AG04449 (cell line): ENCODE measurements around the gene LPAR3.

Experiments
- CTCF ChIA-PET: fragments of 350-600 bp; formaldehyde crosslinking; extraction: SDS; loops from one replicate; lab custom pipeline; 2021; ENCODE audit warnings: antibody characterized with exemption; lab: Yijun Ruan, JAX
- POLR2A ChIA-PET: fragments of 400-600, 350-600 bp; formaldehyde crosslinking; extraction: SDS; loops from one replicate; lab custom pipeline; 2020; ENCODE audit warnings: antibody characterized with exemption, inconsistent platforms; lab: Yijun Ruan, JAX
- DNase-seq: peaks from one replicate; pipeline ENCODE4 v3.0.0-alpha.2; 2010; ENCODE audit warnings: low read depth, low spot score
- H3K4me3 ChIP-seq: 2 replicates; pipeline ENCODE4 v1.5.1; 2011; ENCODE audit warnings: low read depth, mild to moderate bottlenecking, control low read depth, low read length
- TF ChIP-seq, protein P1 (sequence below): IDR thresholded peaks from one replicate; pipeline ENCODE4 v1.5.1; 2011; ENCODE audit warnings: mild to moderate bottlenecking, moderate library complexity, low read length, control low read depth, inconsistent platforms; ENCODE audit not compliant: insufficient read depth; ENCODE audit errors: missing control alignments

LPAR3 gene

GRCh38 chr1:84889437-84889836 lies 3.6 kb downstream of the LPAR3 start:
- CTCF ChIA-PET: interaction anchor here (0.8 kb wide), 1 partner anchor 57 kb away, joined by 3 read pairs; no protein-coding TSS in a partner anchor
- TF ChIP-seq, protein P1, sequence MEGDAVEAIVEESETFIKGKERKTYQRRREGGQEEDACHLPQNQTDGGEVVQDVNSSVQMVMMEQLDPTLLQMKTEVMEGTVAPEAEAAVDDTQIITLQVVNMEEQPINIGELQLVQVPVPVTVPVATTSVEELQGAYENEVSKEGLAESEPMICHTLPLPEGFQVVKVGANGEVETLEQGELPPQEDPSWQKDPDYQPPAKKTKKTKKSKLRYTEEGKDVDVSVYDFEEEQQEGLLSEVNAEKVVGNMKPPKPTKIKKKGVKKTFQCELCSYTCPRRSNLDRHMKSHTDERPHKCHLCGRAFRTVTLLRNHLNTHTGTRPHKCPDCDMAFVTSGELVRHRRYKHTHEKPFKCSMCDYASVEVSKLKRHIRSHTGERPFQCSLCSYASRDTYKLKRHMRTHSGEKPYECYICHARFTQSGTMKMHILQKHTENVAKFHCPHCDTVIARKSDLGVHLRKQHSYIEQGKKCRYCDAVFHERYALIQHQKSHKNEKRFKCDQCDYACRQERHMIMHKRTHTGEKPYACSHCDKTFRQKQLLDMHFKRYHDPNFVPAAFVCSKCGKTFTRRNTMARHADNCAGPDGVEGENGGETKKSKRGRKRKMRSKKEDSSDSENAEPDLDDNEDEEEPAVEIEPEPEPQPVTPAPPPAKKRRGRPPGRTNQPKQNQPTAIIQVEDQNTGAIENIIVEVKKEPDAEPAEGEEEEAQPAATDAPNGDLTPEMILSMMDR: no peak
- DNase-seq: no peak
- no peak overlapping the region for H3K4me3 ChIP-seq
- POLR2A ChIA-PET: no interaction called here

- ChIA-PET POLR2A (no interaction called here), CTCF (interaction anchor here (0.8 kb wide), 1 partner anchor 58 kb away, joined by 3 read pairs; no protein-coding TSS in a partner anchor)
- no peak for DNase-seq
- H3K4me3 ChIP-seq: no peak overlapping the region
- TF ChIP-seq, protein P1: no peak
Observed at GRCh38 chr1:84888753-84889152, 4.3 kb downstream of the LPAR3 start.

DNA sequence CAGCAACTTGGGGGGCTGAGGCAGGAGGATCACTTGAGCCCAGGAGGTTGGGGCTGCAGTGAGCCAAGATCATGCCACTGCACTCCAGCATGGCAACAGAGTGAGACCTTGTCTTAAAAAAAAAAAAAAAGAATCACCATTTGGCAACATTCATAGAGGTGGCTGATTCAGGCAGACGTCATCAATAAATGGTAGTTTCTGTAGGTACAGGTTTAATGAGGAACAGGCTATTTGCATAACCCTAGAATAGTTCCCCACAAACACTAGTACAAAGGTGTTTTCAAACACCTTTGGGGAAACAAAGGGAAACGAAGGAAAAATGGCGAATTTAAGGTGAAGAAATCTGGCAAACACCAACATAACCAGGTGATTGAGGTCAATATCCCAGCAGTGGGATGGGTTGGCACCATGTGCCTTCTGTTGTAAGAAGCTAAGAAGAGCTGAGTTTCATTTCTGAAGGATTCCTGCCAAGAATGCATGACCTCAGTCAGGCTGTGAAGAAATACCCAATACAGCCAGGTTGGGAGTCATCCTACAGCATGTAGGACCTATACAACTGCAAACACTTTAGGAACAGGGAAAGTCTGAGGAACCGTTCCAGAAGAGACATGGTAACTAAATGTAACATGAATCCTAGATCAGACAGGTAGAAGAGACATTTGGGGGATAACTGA lies 5.6 kb downstream of the LPAR3 start:
- no peak overlapping the region for H3K4me3 ChIP-seq
- TF ChIP-seq, protein P1: no peak
- ChIA-PET CTCF (no interaction called here), POLR2A (no interaction called here)
- DNase-seq: peak; percentile 23

DNA sequence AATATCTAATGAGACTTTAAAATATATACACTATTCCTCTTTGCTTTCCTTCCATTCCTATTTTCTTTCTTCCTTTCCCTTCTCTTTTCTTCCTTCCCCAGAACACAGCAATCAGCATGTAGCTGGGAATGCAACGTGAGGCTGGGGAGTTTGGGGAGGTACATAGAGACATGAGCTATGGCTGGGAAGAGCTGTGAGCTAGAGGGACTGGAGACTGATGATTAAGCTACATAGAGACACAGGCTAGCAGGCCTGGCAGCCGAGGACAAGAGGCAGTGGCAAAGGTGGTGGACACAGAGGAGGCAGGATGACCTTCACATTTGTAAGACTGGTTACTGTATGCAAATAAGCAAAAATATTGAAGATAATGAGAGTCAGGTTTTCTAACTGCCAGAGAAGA lies 7.5 kb downstream of the LPAR3 start:
- CTCF ChIA-PET: interaction anchor here (0.9 to 1.2 kb wide), 2 partner anchors 7 to 13 kb away, joined by 3 read pairs; no protein-coding TSS in a partner anchor
- no peak overlapping the region for H3K4me3 ChIP-seq

DNA sequence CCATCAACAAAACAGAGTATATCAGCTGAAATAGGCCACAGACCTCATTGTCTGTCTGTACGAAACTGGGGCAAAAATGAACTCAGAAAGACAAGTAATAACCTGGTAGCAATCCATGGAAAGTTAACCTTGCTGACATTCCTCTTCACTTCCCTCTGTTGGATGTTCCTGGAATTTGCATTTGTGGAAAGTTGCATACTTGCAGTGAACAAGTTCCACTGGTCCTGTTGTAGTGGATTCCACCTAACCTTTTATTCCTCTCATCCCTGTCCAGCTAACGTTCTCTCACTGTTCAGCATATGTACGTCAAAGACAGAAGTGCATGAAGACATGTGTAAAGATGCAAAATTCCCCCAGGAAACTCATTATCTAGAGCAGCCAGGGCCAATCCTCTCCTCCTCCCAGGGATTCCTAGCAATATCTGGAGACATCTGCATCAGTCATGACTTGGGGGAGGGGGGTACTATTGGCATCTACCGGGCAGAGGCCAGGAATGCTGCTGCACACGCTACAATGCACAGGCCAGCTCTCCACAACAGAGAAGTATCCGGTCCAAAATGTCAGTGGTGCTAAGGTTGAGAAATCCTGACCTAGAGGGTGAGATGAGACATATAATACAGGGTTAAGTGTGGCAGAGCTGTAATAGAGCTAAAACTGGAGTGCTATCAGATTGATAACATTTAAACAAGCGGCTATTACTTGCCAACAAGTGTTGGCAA lies 8.2 kb downstream of the LPAR3 start:
- no peak for DNase-seq
- TF ChIP-seq, protein P1: no peak
- H3K4me3 ChIP-seq: no peak overlapping the region
- ChIA-PET CTCF (no interaction called here), POLR2A (no interaction called here)

More for the DNA sequence above, 7.5 kb downstream of the LPAR3 start:
- TF ChIP-seq, protein P1: no peak
- POLR2A ChIA-PET: no interaction called here
- DNase-seq: no peak

DNA sequence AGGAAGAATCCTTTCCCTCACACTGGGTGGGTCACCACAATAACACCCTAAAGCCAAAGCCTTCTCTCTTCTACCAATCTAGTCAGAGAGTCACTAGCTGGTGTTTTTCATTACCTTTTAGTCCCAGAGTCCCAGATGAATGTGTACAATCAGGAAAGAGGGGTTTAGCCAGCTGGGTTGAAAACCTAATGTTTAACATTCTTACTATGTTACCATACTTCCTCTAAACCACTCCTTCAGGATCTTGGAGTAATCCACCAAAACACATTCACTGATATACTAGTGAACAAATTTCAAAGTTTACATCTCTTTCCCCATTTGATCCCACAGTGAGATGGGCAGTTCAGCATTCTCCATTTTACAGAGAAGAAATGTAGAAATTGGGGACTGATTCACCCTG lies 9.7 kb downstream of the LPAR3 start:
- DNase-seq: peak; percentile 7
- H3K4me3 ChIP-seq: no peak overlapping the region
- CTCF ChIA-PET: interaction anchor here (1.6 kb wide), 1 partner anchor 61 kb away, joined by 4 read pairs; no protein-coding TSS in a partner anchor
- TF ChIP-seq, protein P1: no peak
- POLR2A ChIA-PET: no interaction called here
